AG04450 (cell line): ENCODE data around the gene FASN. TPM values are rescaled to one million over a fixed set of nuclear protein-coding genes. Genes with fewer than 3 reads are reported as not detected.
"Not testable (repeated sequence)": the region's sequence is repeated elsewhere in the genome, so short reads cannot be mapped to it uniquely, and the experiment has no call there.

Experiments
- CTCF ChIA-PET: fragments of 300-600, 350-600 bp; formaldehyde crosslinking; extraction: SDS; loops from one replicate; lab custom pipeline; 2022; ENCODE audit warnings: antibody characterized with exemption, inconsistent platforms; lab: Charles Lee
- POLR2A ChIA-PET: fragments of 350-600 bp; formaldehyde crosslinking; extraction: SDS; loops from one replicate; lab custom pipeline; 2021; ENCODE audit warnings: antibody characterized with exemption, inconsistent platforms; lab: Yijun Ruan, JAX
- DNase-seq: peaks from one replicate; pipeline ENCODE4 v3.0.0-alpha.2; 2011; ENCODE audit warnings: low read depth, low spot score
- H3K27ac ChIP-seq: one replicate; pipeline ENCODE4 v1.5.1; 2012; ENCODE audit warnings: low read depth, low read length, control low read depth
- H3K27me3 ChIP-seq: one replicate; pipeline ENCODE4 v1.6.0; 2012; ENCODE audit warnings: low read length; ENCODE audit not compliant: control insufficient read depth, insufficient read depth
- H3K4me3 ChIP-seq: 2 replicates; pipeline ENCODE4 v1.5.1; 2011; ENCODE audit warnings: mild to moderate bottlenecking, low read depth, low read length, control low read depth
- H3K9me3 ChIP-seq: 2 replicates; pipeline ENCODE4 v1.5.1; 2012; ENCODE audit warnings: low read length; ENCODE audit not compliant: control insufficient read depth, insufficient read depth
- CTCF ChIP-seq: IDR thresholded peaks from 2 replicates; pipeline ENCODE4 v1.5.1; 2011; ENCODE audit warnings: low read depth, low read length, control low read depth, inconsistent platforms
- polyA minus RNA-seq: library from RNA; depleted of rRNA, polyadenylated mRNA; stranded (reverse); fragments of >200 nt; gene quantifications from 2 replicates; pipeline ENCODE4 v1.2.3, GENCODE V29; 2011; rRNA and poly(A)+ RNA removed
- polyA plus RNA-seq: library from polyadenylated mRNA; depleted of rRNA; stranded (reverse); fragments of >200 nt; gene quantifications from 2 replicates; pipeline ENCODE4 v1.2.3, GENCODE V29; 2011; rRNA removed

FASN gene
- polyA plus RNA-seq (6.2 and 9.6 TPM in 2 replicates), polyA minus RNA-seq (12.3 and 14.5 TPM in 2 replicates)

GRCh38 chr17:82098169-82098938, at the start of gene FASN:
Gene FASN, minus strand, starts transcription at chr17:82098236. Its CDS starts 1,791 bp downstream, at chr17:82096445.
- ChIA-PET POLR2A (interaction anchor here (0.6 to 1.9 kb wide), 9 partner anchors 10 to 133 kb away, joined by 3 to 8 read pairs (median 4); partner anchors contain the start of genes CENPX, DCXR, GPS1 and LRRC45), CTCF (interaction anchor here (1.0 kb wide), 1 partner anchor 43 kb away, joined by 3 read pairs; no protein-coding TSS in a partner anchor)
- peak within 1 kb of the TSS; percentile 65 for H3K27ac ChIP-seq
- no peaks in the 10 kb centered on the region for H3K27me3 ChIP-seq
- TF ChIP-seq CTCF, result peak; percentile 43
- DNase-seq, result peak; percentile 88
- peak within 1 kb of the TSS; percentile 71 for H3K4me3 ChIP-seq
- no peaks in the 10 kb centered on the region; the same call in 1 of the 2 replicates for H3K9me3 ChIP-seq

GRCh38 chr17:82146663-82147654, 48.9 kb upstream of the FASN start:
- POLR2A ChIA-PET, result no interaction called here
- DNase-seq, result no peak
- H3K27ac ChIP-seq, result no peak overlapping the region
- no peaks in the 10 kb centered on the region for H3K27me3 ChIP-seq
- no peak overlapping the region for H3K4me3 ChIP-seq
- peaks cover 5% of the 10 kb centered on the region; the same call in 1 of the 2 replicates for H3K9me3 ChIP-seq
- TF ChIP-seq CTCF, result no peak
- CTCF ChIA-PET, result no interaction called here

GRCh38 chr17:82145550-82146155, 47.6 kb upstream of the FASN start:
- CTCF ChIA-PET, result interaction anchor here (0.7 kb wide), 1 partner anchor 504 kb away, joined by 4 read pairs; no protein-coding TSS in a partner anchor
- POLR2A ChIA-PET, result no interaction called here
- Histone ChIP-seq H3K27me3 (no peaks in the 10 kb centered on the region), H3K4me3 (no peak overlapping the region), H3K27ac (no peak overlapping the region), H3K9me3 (peaks cover 5% of the 10 kb centered on the region; the same call in 1 of the 2 replicates)
- no peak for TF ChIP-seq CTCF
- no peak for DNase-seq

- ChIA-PET POLR2A (no interaction called here), CTCF (no interaction called here)
- Histone ChIP-seq H3K27ac (no peak overlapping the region), H3K4me3 (no peak overlapping the region), H3K9me3 (no peaks in the 10 kb centered on the region; the same call in 1 of the 2 replicates), H3K27me3 (no peaks in the 10 kb centered on the region)
- DNase-seq, result no peak
- no peak for TF ChIP-seq CTCF
Measured at GRCh38 chr17:82143333-82143732, 45.3 kb upstream of the FASN start.

- H3K9me3 ChIP-seq, H3K27ac ChIP-seq, DNase-seq, POLR2A ChIA-PET, H3K27me3 ChIP-seq, CTCF ChIA-PET, H3K4me3 ChIP-seq: not testable (repeated sequence)
Measured at GRCh38 chr17:82139961-82140360, 41.9 kb upstream of the FASN start.
